HL-60/S4 (cell line): ENCODE results near the gene CACNA1I.

ENCODE experiments used
- in situ Hi-C: fragments of 300-500 bp; cut with MboI; formaldehyde crosslinking; loops from 2 replicates; pipeline ENCODE4 v1.14.3; 2022; ENCODE audit warnings: low sequenced_read_pairs

Gene CACNA1I

DNA sequence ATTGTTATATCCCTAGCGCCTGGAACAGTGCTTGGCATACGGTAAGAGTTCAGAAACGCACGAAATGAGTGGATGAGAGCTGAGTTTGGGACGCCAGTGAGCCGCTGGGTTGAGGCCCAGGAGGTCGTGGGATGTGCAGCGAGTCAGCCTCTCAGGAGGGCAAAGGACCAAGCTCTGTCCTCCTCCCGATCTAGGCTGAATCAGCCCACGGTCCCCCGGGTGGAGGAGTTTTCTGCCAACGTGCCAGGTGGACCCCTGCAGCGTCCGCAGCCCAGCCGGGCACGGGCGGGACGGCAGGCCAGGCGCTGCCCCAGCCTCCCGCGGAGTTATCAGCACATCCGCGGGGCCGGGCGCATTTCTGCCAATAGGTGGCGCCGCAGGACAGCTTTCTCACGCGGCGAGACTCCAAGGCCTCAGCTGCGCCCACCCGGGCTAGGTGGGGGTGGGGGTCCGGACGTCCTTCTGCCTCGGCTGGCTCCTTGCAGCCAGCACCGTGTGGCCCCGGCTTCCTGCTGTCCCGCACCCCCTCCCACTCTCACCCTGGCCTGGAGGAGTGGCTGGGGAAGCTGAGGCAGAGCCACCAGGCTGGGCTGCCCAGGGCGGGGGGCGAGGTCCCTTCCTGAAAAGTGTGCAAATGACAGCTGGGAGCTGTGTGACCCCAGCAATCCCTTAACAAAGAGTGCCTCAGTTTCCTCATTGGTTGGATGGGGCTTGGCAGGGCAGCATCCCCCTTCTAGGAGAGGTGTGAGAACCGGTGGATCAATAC is 35.8 kb upstream of the CACNA1I start:
- in situ Hi-C loops: loop anchor here (25.0 kb wide), 1 partner anchor 372 kb away; the partner anchor contains the start of gene CBX7

DNA sequence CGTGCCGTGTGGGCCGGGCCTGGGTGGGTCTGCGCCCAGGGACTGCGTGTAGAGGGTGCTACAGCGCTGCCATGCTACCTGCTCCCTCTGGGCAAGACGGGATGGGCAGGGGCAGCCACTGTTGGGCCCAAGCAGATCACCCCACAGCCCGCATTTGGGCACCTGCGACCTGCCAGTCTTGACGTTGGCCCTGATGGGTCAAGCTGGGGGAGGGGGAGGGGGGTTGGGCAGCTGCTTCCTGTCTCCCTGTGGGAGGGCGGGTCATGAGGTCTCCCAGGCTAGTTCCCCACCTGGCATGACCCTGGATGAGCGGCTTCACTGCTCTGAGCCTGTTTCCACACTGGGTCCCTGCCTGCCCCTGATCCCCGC is 35.2 kb upstream of the CACNA1I start:
- in situ Hi-C loops: loop anchor here (25.0 kb wide), 1 partner anchor 373 kb away; the partner anchor contains the start of gene CBX7

DNA sequence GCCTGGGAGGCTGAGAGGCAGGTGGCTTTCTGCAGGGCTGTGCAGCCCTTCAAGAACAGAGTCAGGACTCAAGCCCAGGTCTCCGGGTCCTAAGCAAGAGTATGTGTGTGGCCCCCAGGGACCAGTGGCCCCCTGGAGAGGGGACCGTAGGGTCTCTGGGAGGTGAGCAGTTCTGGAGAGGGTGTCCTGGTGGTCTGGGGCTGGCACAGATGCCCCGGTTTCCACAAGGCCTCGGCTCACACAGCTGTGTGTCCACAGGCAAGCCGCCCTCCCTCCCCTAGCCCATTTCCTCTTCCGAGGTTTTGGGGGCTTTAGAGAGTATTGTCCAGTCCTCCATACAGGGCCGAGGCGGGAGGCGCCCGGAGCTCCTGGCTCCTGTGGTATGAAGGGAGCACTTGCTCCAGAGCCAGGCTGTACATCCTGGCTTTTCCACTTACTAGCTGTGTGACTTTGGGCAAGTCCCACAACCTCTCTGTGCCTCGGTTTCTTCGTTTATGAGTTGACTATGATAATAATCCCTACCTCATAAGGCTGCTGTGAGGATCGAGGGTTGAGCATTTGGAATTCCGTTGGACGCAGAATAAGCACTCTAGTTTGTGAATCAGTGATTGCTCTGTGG is 34.6 kb upstream of the CACNA1I start:
- in situ Hi-C loops: loop anchor here (25.0 kb wide), 1 partner anchor 374 kb away; the partner anchor contains the start of gene CBX7

DNA sequence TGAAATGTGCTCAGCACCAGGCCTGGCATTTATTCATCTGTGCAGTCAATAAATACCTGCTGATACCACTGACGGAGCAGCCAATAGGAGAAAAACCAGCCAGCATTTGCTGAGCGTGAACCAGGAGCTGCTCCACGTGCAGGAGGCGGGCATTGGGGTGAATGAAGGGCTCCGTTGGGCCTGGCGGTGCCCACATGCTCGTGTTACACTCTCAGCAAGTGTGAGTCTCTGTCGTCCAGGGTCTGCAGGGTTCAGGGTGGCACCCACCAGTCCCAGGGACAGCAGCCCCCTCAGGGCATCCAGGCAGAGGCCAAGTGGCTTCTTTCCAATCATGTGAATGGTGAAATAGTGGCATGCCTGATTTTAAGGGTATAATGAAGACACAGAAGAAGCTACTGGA is 33.8 kb upstream of the CACNA1I start:
- in situ Hi-C loops: loop anchor here (25.0 kb wide), 1 partner anchor 374 kb away; the partner anchor contains the start of gene CBX7

DNA sequence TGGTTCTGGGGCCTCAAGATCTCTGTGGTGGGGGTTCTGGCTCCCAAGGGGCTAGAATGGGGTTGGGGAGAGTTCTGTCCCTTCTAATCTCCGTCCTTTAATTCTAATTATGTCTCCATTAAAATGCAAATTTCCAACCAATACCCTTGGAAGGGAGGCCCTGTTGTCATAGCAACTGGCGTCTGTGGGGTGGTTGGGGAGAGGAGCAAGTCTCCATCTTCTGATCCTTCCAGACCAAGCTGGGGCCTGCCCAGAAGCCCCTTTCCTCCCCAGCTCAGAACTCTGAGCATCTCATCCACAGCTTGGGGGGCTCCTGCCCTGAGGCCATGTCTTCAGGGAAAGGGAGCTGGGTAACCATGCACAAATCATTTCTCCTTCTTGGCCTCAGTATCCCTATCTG is 32.6 kb upstream of the CACNA1I start:
- in situ Hi-C loops: loop anchor here (25.0 kb wide), 1 partner anchor 376 kb away; the partner anchor contains the start of gene CBX7

DNA sequence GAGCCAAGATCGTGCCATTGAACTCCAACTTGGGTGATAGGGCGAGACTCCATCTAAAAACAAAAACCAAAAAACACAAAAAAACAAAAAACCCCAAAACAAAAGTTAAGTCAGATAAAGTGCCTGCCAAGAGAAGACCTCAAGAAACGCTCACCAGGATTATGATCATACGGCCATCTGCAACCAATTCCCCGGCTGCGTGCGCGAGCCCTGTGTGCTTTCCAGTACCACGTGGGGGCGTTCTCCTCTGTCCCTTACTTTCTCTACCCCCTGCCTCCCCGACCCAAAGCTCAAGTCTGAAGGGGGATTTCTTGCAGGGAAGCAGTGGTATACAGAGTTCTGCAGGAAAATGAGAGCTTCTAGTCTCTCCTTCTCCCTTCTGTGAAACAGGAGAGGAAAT is 27.5 kb upstream of the CACNA1I start:
- in situ Hi-C loops: loop anchor here (5.0 to 25.0 kb wide), 3 partner anchors 62 to 494 kb away; partner anchors contain the start of gene CBX7

DNA sequence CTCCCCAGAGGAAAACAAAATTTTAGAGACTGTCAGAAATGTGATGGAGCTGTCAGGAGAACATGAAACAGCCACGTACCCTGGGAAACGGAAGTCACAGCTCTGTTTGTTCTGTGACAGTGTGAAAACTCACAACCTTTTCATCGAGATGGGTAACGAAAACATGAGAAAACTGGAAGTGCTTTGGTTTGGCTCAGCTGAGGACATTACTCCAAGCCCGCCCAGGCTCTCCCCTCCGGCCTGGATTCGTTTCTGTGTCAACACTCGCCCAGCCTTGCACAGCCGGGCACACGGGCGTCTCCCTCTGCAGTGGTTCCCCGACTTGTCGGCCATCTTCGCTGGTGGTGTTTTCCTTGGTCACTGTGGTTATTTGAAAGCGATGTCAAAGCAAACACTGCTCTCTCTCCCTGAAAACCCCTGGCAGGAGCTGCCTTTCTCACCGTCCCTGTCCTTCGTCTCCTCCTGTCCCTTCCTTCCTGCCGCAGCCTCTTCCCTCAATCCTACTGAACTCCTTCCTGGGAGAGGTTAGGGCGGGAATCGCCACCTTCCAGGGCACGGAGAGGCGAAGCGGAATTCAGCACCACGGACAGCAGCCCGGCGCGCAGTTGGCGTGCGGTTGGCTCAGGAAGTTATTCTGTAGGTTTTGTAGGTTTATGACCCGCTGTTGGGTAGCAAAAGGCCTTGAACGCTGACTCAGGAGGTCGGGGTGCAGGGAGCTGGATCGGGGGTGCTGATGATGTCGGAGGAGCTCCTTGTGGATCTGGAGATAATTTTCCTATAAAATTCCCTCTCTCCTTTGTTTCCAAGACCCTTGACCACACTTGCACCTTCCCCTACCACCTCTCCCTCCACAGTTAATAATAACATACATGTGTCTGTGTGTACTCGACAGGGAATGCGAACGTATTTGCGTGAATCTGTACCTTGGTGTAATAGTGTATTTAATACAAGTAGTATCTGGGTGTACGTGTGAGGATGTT is 24.9 kb upstream of the CACNA1I start:
- in situ Hi-C loops: loop anchor here (10.0 to 25.0 kb wide), 2 partner anchors 59 to 383 kb away; partner anchors contain the start of gene CBX7

DNA sequence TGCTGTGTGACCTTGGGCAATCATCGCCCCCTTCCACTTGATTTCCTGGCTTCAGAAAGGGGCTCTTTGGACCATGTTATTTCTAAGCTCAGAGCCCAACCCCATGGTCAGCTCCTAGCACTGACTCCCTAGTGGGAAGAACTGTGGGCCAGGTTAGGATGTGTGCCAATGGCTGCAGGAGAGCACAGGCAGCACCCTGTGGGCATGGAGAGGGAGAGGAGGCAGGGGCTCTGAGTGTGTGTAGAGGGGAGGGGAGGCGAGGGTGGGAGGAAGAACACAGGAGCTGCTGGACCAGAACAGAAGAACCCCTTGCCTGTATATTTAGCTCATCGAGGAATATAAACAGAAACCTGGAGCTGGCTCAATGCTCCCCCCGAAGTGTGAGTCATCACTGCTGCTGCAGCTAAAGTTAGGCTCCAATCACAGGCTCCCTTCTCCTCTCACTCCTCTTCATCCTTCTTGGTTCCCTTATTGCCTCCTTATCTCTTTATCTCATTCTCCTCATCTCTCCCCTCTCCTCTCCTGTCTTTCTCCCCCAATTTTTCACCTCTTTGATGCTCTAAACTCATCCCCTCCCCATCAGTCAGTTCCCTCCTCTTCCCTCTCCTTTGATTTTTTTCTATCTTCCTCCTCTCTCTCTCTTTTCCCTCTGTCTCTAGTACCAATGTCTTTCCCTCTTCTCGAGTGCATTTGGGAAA is 23.5 kb upstream of the CACNA1I start:
- in situ Hi-C loops: loop anchor here (10.0 to 25.0 kb wide), 2 partner anchors 58 to 385 kb away; partner anchors contain the start of gene CBX7

DNA sequence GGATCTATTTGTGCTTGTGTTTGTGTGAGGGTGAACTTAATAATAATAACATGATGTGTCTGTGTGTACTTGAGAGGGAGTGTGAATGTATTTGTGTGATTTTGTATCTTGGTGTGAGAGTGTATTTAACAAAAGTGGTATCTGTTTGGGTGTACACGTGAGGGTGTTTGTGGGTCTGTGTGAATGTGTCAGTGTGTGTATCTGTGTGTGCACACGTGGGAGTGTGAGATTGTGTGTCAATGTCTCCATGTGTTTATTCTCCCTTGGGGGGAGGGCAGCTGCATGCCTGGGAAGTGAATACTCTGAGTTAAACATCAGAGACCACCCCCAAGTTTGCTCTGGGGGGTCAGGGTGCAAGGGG is 23.0 kb upstream of the CACNA1I start:
- in situ Hi-C loops: loop anchor here (10.0 to 25.0 kb wide), 2 partner anchors 57 to 385 kb away; partner anchors contain the start of gene CBX7

DNA sequence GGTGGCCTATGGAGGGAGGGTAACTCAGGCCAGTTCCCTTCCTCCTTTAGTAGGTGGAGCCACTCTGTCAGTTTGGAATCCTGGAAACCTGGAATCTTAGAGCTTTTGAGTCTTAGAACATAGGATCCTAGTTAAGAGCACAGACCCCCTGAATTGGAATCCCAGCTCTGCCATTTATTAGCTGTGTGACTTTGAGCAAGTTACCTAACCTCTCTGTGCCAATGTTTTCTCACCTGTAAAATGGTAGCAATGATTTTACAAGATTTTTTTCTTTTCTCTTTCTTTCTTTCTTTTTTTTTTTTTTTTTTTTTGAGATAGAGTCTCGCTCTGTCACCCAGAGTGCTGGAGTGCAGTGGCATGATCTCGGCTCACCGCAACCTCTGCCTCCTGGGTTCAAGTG is 17.1 kb upstream of the CACNA1I start:
- in situ Hi-C loops: no loop called here

DNA sequence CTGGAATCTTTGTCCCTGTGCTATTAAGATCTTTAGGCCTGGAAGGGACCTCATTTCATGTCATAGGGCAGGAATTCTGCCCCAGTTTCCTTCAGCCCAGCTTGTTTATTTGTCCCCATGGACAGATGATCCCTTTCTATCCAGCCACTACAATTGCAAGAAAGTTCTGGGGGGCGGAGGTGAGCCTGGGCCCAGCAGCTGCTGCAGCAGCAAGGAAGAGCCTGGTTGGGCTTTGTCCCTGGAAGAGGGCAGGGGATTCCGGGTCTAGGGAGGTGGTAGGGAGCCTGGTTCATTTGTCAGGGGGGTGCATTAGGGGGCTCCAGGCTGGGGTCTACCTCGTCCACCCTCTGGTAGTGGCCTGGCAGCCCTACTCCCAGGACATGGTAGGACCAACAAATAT is 16.4 kb upstream of the CACNA1I start:
- in situ Hi-C loops: no loop called here

DNA sequence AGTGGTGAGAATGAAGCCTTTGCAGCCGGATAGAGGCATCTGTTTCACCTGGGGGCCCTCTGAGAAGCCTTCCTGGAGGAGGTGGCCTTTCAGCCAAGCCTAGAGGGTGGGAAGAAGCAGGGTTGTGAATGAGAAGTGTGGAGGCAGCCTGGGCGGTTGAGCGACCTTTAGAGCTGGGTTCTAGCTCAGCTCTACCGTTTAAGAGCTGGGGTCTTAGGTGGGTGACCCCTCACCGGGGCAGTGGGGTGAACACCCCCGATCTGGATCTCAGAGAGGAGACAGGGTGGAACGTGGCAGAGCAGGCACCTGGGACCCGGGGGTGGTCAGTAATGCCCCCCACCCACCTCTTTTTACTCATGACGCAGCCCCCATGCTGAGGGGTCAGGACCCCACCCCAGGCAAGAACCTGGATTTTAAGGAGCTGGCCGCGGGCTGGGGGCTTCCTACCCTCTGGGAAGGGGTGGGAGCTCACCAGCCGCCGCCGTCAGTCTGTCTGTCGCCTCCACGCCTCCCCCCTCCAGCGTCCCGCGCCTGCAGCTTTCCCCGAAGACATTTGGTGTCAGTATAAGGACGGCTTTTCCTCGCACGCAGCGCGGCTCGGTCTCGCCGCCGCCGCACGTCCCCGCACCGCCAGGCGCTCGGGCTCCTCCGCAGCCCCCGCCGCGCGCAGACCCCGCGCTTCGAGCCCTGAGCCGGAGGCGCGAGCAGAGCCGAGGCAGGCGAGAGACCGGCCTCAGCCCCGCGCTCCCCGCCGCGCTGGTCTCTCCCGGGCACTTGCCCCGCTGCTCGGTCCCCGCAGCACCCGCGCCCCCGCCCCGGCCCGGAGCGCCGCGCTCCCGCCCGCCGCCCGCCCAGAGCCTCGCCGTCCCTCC is 13.3 kb upstream of the CACNA1I start:
- in situ Hi-C loops: no loop called here

DNA sequence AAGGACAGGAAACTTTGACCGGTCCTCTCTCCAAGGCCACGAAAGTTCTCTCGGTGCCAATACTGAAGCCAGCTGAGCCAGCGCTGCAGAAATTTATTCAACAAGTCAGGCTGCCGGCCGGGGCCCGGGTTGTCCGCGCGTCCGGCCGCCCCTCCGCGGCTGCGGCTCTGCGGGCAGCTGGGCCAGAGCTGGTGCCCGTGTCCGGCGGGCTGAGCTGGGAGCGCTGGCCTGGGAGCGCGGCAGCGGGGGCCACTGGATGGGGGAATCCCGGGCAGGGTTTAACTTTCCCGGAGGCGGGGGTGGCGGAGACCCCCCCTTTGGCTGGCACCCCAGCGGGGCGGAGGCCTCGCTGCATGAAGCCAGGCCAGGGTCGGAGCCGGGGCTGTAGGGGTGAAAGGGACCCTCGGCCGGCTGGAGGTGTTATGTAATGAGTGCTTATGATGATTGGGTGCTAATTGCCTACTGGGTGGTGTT is 12.3 kb upstream of the CACNA1I start:
- in situ Hi-C loops: no loop called here

DNA sequence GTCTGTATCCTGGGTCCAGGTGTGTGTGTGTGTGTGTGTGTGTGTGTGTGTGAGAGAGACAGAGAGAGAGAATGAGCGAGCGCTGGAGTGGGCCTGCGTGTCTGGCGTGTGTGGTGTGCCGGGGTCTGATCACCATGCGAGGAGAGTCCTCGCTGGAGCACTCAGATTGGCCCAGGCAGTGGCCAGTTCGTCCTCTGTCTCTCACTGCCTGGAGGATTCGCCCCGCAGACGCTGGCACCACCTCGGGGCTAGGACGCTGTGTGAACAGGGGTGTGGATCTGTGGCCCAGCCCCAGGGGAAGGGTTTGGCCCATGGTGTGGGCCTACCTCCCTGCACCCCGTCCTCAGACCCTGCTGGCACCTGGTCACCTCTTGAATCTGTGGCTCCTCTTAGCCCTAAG is 11.6 kb upstream of the CACNA1I start:
- in situ Hi-C loops: no loop called here

DNA sequence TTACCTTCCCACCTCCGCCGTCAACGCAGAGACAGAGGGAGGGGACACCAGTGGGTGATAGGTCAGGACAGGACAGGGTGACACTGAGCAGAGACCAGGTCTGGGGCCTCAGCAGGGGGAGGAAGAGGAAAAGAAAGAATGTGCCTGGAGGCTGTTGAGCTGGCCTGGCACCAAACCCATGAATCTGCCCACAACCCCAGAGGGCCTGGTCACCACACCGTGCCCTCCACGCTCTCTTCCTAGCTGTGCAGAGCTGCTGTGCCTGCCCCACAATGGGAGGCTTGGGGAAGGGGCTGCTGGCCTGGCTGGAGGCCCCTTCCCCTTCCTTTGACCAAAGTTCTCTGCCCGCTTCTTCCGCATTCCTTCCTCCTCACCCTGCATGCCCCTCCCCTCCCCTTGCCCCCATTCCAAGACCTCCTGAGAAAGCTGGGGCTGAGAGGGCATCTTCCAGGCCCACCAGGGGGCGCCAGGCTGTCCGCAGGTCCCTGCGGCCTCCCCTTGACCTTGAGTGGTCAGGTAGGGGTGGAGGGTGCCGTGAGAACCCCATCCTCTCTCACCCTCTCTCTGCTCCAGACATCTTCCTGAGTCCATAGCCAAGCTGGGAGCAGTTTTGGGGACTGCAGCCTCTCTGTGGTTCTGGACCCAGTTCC is 11.0 kb upstream of the CACNA1I start:
- in situ Hi-C loops: no loop called here

DNA sequence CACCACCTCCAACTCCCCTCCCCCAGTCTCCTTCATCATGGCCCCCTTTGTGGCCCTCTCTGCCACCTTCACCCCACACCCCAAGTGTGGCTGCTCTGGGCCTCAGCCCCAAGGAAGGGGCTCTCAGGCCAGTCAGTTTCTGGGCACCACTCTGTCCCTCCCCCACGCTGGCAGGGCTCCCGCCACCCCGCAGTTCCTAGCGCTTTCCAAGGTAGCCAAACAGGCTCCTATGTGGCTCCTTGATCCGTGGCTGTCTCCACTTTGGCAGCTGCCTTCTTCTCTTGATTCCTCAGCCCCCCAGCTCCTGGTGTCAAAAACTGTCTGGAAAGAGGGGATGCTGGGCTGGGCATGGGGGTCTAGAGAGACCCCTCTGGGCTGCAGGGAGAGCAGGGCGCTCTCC is 10.4 kb upstream of the CACNA1I start:
- in situ Hi-C loops: no loop called here

DNA sequence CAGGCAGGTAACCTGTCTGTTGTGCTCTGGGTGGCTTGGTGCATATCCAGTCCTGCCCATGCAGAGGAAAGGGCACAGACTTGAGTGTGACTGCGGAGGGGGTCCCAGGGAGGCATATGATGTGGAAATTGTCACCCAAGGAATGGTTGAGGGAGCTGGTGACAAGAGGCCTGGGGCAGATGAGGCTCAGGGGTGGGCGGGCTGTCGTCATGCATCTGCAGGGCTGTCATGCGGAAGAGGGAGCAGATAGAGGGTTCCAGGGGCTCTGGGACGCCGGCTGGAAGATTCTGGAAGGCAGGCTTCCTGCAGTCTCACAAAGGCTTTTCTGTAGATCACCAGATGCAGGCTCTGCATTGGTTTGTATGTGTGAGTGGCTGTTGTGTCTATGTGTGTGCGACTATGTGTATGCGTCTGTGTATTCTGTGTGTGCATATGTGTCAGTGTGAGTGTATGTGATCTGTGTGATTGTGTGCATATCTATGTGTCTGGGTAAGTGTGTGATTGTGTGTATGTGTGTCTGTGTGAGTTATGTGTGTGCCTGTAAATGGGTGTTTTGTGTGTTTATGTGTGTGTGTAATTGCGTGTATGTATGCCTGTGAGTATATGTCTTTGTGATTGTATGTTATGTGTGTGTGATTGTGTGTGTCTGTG is 7.6 kb upstream of the CACNA1I start:
- in situ Hi-C loops: no loop called here
